HL-60 (cell line): ENCODE results near the gene ABCC11.

Experiments used
- DNase-seq, 2 experiments: peaks; one replicate each; pipeline ENCODE4 v3.0.0-alpha.2; 2010 to 2020; ENCODE audit warnings: low read depth in 1 of 2, low spot score in 1 of 2
- H3K27ac ChIP-seq: fragments of 250-450 bp; sonication (Bioruptor Pico); replicated peaks from 2 replicates; pipeline ENCODE4 v1.5.1; 2020; ENCODE audit warnings: mild to moderate bottlenecking, moderate library complexity
- H3K27me3 ChIP-seq: fragments of 250-450 bp; sonication (Bioruptor Pico); 2 replicates; pipeline ENCODE4 v1.5.1; 2021; ENCODE audit warnings: mild to moderate bottlenecking, moderate library complexity; ENCODE audit not compliant: insufficient read depth, poor library complexity, severe bottlenecking
- H3K4me3 ChIP-seq: replicated peaks from 2 replicates; pipeline ENCODE4 v1.5.1; 2011; ENCODE audit warnings: mild to moderate bottlenecking, control low read depth, low read length; ENCODE audit not compliant: insufficient read depth
- CTCF ChIP-seq: IDR thresholded peaks from one replicate; pipeline ENCODE4 v1.5.1; 2011; ENCODE audit warnings: low read length, control low read depth, inconsistent platforms; ENCODE audit not compliant: insufficient read depth
- GABPA ChIP-seq: IDR thresholded peaks from 2 replicates; pipeline ENCODE4 v1.6.1; 2012; ENCODE audit warnings: low read depth
- POLR2AphosphoS5 ChIP-seq: IDR thresholded peaks from 2 replicates; pipeline ENCODE4 v1.6.1; 2012; ENCODE audit warnings: low read depth
- REST ChIP-seq: IDR thresholded peaks from 2 replicates; pipeline ENCODE4 v1.6.1; 2012; ENCODE audit warnings: low read depth; ENCODE audit not compliant: insufficient replicate concordance
- SPI1 ChIP-seq: IDR thresholded peaks from 2 replicates; pipeline ENCODE4 v1.6.1; 2012; ENCODE audit warnings: low read depth, mild to moderate bottlenecking, borderline replicate concordance

Gene ABCC11

GRCh38 chr16:48206594-48207242 is 40.6 kb downstream of the ABCC11 start:
- TF ChIP-seq GABPA (no peak), REST (no peak), SPI1 (no peak), CTCF (no peak), POLR2AphosphoS5 (no peak)
- H3K4me3 ChIP-seq = no peak overlapping the region
- no peak for DNase-seq
- H3K27ac ChIP-seq = no peak overlapping the region
- H3K27me3 ChIP-seq = no peaks in the 10 kb centered on the region

GRCh38 chr16:48204825-48205151 is 42.6 kb downstream of the ABCC11 start:
- DNase-seq = no peak
- no peak for TF ChIP-seq REST
- no peak for TF ChIP-seq GABPA
- TF ChIP-seq CTCF = no peak
- TF ChIP-seq POLR2AphosphoS5 = no peak
- no peak for TF ChIP-seq SPI1
- Histone ChIP-seq H3K27ac (no peak overlapping the region), H3K27me3 (no peaks in the 10 kb centered on the region), H3K4me3 (no peak overlapping the region)

- Histone ChIP-seq H3K4me3 (no peak overlapping the region), H3K27ac (no peak overlapping the region), H3K27me3 (no peaks in the 10 kb centered on the region)
- TF ChIP-seq CTCF (no peak), REST (no peak), SPI1 (no peak)
- no peak for DNase-seq
These were observed 43.1 kb downstream of the ABCC11 start for GRCh38 chr16:48203974-48204824.
